ENCODE data around the gene VPS9D1.

DNA sequence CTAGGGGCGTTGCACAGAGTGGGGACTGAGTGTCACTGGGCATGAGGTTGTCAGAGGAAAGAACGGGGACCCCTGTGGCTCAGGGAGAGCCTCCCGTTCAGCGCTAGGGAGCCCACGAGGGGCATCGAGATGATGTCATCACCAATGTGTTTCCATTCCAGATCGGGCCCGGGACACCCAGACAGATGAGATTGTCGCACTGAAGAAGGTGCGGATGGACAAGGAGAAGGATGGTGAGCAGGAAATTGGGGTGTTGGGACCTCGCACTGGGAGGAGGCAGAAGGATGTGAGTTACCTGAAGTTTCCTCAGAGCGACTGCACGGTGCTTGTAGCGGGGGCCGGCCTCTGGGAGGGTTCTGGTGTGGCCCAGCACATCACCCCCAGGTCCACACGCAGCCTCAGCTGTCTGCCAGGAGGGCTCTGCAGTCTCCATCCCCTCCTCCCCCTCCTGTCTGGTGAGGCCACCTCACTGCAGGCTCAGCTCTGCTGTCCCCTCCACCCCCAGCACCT lies 30.3 kb downstream of the VPS9D1 start:
- TF ChIP-seq POLR2AphosphoS5 (IDR thresholded peaks at IDR 0.05; ENCODE audit: borderline replicate concordance, low read depth, low read length) (no peak), EZH2 (IDR thresholded peaks at IDR 0.05) (no peak), FOXP2 (optimal IDR thresholded peaks at IDR 0.05; ENCODE audit: control extremely low read depth, extremely low read length, insufficient read depth) (no peak)

All from SK-N-MC (cell line).